Measurements from ENCODE around the gene TMEM208.
A peak's percentile ranks its signal among the peaks of the same experiment; 100 is the strongest.

Gene TMEM208

GRCh38 chr16:67207249-67208091 is 19.5 kb upstream of the TMEM208 start:
- ChIA-PET CTCF (interaction anchor here (0.7 to 3.7 kb wide), 3 partner anchors 9 to 22 kb away, joined by 3 to 20 read pairs (median 6); partner anchors contain the start of gene ELMO3), POLR2A (ENCODE audit: low non-redundant PET) (interaction anchor here (0.6 to 1.2 kb wide), 2 partner anchors 11 to 21 kb away, joined by 3 read pairs; no protein-coding TSS in a partner anchor)

DNA sequence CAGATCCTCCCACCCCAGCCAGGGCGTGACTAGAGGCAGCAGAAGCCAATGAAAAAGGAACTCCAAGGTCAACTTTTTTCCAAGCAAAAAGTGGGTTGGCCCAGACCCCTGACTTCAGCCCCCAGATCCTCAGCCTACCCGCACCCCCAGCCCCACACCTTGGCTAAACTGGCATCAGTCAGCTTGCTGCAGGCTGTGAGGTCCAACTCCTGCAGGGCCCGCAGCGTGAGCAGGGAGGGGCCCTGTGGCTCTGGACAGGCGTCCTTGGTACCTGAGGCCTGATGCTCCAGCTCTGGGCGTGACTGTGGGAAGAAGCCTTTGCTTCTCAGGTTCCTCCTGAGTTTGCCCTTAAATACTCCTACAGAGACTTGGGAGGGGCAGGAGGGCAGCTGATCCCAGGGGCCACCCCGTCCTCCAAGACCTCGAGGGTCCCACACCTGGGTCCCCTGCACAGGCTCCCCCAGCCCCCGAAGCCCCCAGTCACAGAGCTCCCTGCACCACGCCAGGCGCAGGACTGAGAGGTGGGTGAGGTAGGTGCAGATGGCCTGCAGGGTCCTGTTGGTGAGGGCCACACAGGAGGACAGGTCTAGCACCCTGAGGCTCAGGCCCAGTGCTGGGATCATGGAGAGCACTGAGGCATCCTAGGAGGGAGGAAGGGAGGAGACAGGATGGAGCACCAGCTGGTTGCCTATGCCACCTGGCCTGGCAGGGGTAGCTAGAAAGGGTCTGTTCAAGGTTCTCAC is 18.6 kb upstream of the TMEM208 start:
- no peak for DNase-seq (ENCODE audit: low spot score)
- ChIA-PET POLR2A (ENCODE audit: low non-redundant PET) (interaction anchor here (1.2 kb wide), 1 partner anchor 20 kb away, joined by 3 read pairs; no protein-coding TSS in a partner anchor), CTCF (interaction anchor here (1.4 to 3.7 kb wide), 2 partner anchors 9 to 23 kb away, joined by 6 to 20 read pairs; partner anchors contain the start of gene ELMO3)
- H3K27ac ChIP-seq, result peak overlapping the region; percentile 87
- TF ChIP-seq CTCF (conservative IDR thresholded peaks at IDR 0.05; ENCODE audit: low read depth), result no peak

More at GRCh38 chr16:67207249-67208091, 19.5 kb upstream of the TMEM208 start:
- H3K27ac ChIP-seq, result peak overlapping the region; percentile 87
- peak; percentile 42 for DNase-seq (ENCODE audit: low spot score)
- no peak for TF ChIP-seq CTCF (conservative IDR thresholded peaks at IDR 0.05; ENCODE audit: low read depth)

GRCh38 chr16:67209565-67209964 is 17.4 kb upstream of the TMEM208 start:
- TF ChIP-seq CTCF (conservative IDR thresholded peaks at IDR 0.05; ENCODE audit: low read depth), result no peak
- ChIA-PET POLR2A (ENCODE audit: low non-redundant PET) (no interaction called here), CTCF (interaction anchor here (3.7 to 4.2 kb wide), 2 partner anchors 11 kb away, joined by 19 to 20 read pairs; partner anchors contain the start of gene ELMO3)
- peak overlapping the region; percentile 87 for H3K27ac ChIP-seq
- no peak for DNase-seq (ENCODE audit: low spot score)

- ChIA-PET POLR2A (ENCODE audit: low non-redundant PET) (no interaction called here), CTCF (interaction anchor here (0.7 to 4.2 kb wide), 2 partner anchors 11 to 437 kb away, joined by 3 to 19 read pairs; partner anchors contain the start of gene ELMO3)
- DNase-seq (ENCODE audit: low spot score), result no peak
- TF ChIP-seq CTCF (conservative IDR thresholded peaks at IDR 0.05; ENCODE audit: low read depth), result no peak
- H3K27ac ChIP-seq, result peak overlapping the region; percentile 87
Measured at GRCh38 chr16:67210069-67210937, 16.6 kb upstream of the TMEM208 start.

GRCh38 chr16:67211674-67212073 is 15.3 kb upstream of the TMEM208 start:
- POLR2A ChIA-PET (ENCODE audit: low non-redundant PET), result interaction anchor here (2.2 kb wide), 1 partner anchor 35 kb away, joined by 14 read pairs; no protein-coding TSS in a partner anchor
- peak overlapping the region; percentile 93 for H3K27ac ChIP-seq

More at GRCh38 chr16:67211674-67212073, 15.3 kb upstream of the TMEM208 start:
- no peak for TF ChIP-seq CTCF (conservative IDR thresholded peaks at IDR 0.05; ENCODE audit: low read depth)
- no peak for DNase-seq (ENCODE audit: low spot score)
- CTCF ChIA-PET, result interaction anchor here (1.0 to 4.2 kb wide), 2 partner anchors 13 to 56 kb away, joined by 3 to 19 read pairs; partner anchors contain the start of gene ELMO3

Measured in RWPE1 (cell line).